ENCODE results near the gene SNX1. TPM values are rescaled to one million over a fixed set of nuclear protein-coding genes. Genes with fewer than 3 reads are reported as not detected.
A peak's percentile ranks its signal among the peaks of the same experiment; 100 is the strongest.

SNX1 gene
- total and polyA plus RNA-seq, 2 donors (not counting 1 experiment from before 2014, with no cell fraction given): 87.9 to 152 TPM

GRCh38 chr15:64151727-64152506, 56.1 kb downstream of the SNX1 start, which contains the start of gene SNX22:
SNX22 (plus strand) TSS chr15:64151731; CDS start chr15:64151776, 45 bp downstream.
- intact Hi-C loops (cut with micrococcal nuclease): loop anchor here (2.0 to 5.0 kb wide), 3 partner anchors 320 to 551 kb away; partner anchors contain the start of gene HERC1
- peak; percentile 71 for DNase-seq
- Mint-ChIP-seq H3K9me3 (ENCODE audit: insufficient read depth) (no peaks in the 10 kb centered on the region), H3K27me3 (no peaks in the 10 kb centered on the region), H3K27ac (peak within 1 kb of the TSS; percentile 94), H3K4me1 (peaks cover 61% of the 10 kb centered on the region), H3K4me3 (peak within 1 kb of the TSS; percentile 90)
- peak within 1 kb of the TSS; percentile 87 for H3K4me2 ChIP-seq (replicated peaks; ENCODE audit: low read depth, low read length, poor library complexity, severe bottlenecking)
- H3K9ac ChIP-seq (ENCODE audit: low read length): peak within 1 kb of the TSS; percentile 91
- peak within 1 kb of the TSS; percentile 79 for H2AFZ ChIP-seq (ENCODE audit: insufficient read depth, low read depth, low read length, poor library complexity, severe bottlenecking)
- peaks cover 30 to 56% of the 10 kb centered on the region in 2 donors for H3K4me1 ChIP-seq (ENCODE audit: control insufficient read depth in 2 of 2, insufficient read depth in 2 of 2, low read length in 2 of 2)
- H3K9me3 ChIP-seq (ENCODE audit: control extremely low read depth in 1 of 3, control insufficient read depth in 2 of 3, insufficient read depth in 1 of 3, low read length in 2 of 3): no peaks in the 10 kb centered on the region
- no peaks in the 10 kb centered on the region for H3K27me3 ChIP-seq (replicated peaks in 1 of 4; ENCODE audit: control extremely low read depth in 1 of 4, control insufficient read depth in 3 of 4, insufficient read depth in 4 of 4, low read length in 3 of 4)
- peaks cover 60% of the 10 kb centered on the region for H4K20me1 ChIP-seq (ENCODE audit: control insufficient read depth, insufficient read depth, low read length, poor library complexity, severe bottlenecking)
- peak; percentile 2 for ATAC-seq (ENCODE audit: low read depth)
- ChIA-PET POLR2A (interaction anchor here (1.1 to 3.9 kb wide), 5 partner anchors 11 to 107 kb away, joined by 4 to 55 read pairs (median 5); partner anchors contain the start of genes CIAO2A, PPIB and SNX1), CTCF (interaction anchor here (1.0 to 4.7 kb wide), 8 partner anchors 11 to 107 kb away, joined by 3 to 62 read pairs (median 14); partner anchors contain the start of gene PPIB)
- under 1% methylated on average over 82 of the region's 83 CpGs for WGBS (ENCODE audit: insufficient coverage)
- TF ChIP-seq CTCF (IDR thresholded peaks at IDR 0.05) (no peak), EZH2 (IDR thresholded peaks at IDR 0.05; ENCODE audit: borderline replicate concordance, insufficient read depth, low read depth, low read length, poor library complexity, severe bottlenecking) (no peak)
- peak within 1 kb of the TSS; percentile 81 to 96 (median 94) for H3K4me3 ChIP-seq (ENCODE audit: control extremely low read depth in 1 of 5, extremely low read depth in 1 of 5, insufficient read depth in 1 of 5, low read depth in 2 of 5, low read length in 4 of 5)
- H3K36me3 ChIP-seq (replicated peaks in 1 of 2; ENCODE audit: control extremely low read depth in 1 of 2, control insufficient read depth in 1 of 2, extremely low read depth in 1 of 2, insufficient read depth in 2 of 2, low read length in 1 of 2): peaks cover 7 to 33% of the 10 kb centered on the region in 2 experiments
- peak within 1 kb of the TSS; percentile 79 to 83 for H3K27ac ChIP-seq (ENCODE audit: low read length in 2 of 2)
- H3K79me2 ChIP-seq (ENCODE audit: control insufficient read depth, insufficient read depth, low read length): peaks cover 46% of the 10 kb centered on the region
